ENCODE measurements around the gene TLR10.

Gene TLR10

DNA sequence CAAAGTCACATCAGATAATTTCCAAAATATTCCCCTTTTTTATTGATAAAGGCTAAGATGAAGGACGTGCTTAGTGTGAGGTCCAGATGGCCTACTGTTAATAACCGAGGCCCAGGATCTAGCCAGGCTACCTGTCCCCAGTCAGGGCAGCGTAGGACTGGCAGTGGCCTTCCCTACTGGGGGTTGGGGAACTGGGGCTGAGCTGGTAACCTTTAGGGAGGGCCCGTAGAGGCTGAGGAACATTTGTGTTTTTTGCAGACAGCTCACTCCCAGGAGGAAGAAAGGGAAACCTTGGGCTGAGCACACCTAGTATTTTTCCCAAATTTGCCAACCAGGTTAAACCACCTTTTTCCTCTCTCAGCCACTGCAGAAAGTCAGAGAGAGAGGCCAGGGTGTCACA is 59.7 kb downstream of the TLR10 start:
- DNase-seq (ENCODE audit: low spot score) = no peak
- TF ChIP-seq CTCF (IDR thresholded peaks at IDR 0.05; ENCODE audit: extremely low read depth, missing control alignments) = no peak
